ENCODE measurements around the gene DDX51. TPM values are rescaled to one million over a fixed set of nuclear protein-coding genes. Genes with fewer than 3 reads are reported as not detected.

DDX51 gene
- total RNA-seq, 1 experiment from 2014 or later: 38.1 TPM

DNA sequence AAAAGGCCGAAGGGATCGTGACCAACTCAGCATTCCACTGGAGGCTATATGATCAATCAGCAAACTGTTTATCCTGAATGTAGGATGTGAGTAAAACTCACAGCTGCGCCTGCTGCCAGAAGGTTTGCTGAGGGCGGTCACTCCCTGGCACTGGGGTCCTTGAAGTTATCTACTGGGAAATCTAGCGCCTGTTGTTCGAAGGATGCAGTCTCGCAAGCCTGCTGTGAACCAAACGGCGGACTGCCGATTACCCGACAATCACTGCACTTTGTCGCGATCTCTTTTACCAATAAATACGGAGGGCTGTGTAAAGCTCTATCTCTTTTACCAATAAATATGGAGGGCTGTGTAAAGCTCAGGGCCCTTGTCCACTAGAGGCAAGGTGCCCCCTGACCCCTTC lies 12.9 kb downstream of the DDX51 start:
- Histone ChIP-seq H3K27ac (ENCODE audit: low read depth, low read length) (no peak overlapping the region), H3K9me2 (ENCODE audit: insufficient read depth) (no peaks in the 10 kb centered on the region), H4K20me1 (ENCODE audit: insufficient read depth) (no peaks in the 10 kb centered on the region), H3K9me3 (ENCODE audit: control insufficient read depth in 1 of 2, insufficient read depth in 1 of 2, low read depth in 1 of 2, low read length in 2 of 2) (no peaks in the 10 kb centered on the region), H3K4me3 (replicated peaks in 1 of 2; ENCODE audit: low read depth in 1 of 2, low read length in 2 of 2) (no peak overlapping the region), H3K4me2 (ENCODE audit: low read length) (no peak overlapping the region), H3K4me1 (ENCODE audit: control insufficient read depth in 1 of 2, insufficient read depth in 2 of 2, low read length in 2 of 2) (no peaks in the 10 kb centered on the region), H3K36me3 (ENCODE audit: control insufficient read depth in 1 of 2, insufficient read depth in 2 of 2, low read length in 2 of 2) (peaks cover 0 to under 1% of the 10 kb centered on the region in 2 experiments; a peak in 1 of 4 replicates), H3K79me2 (ENCODE audit: insufficient read depth, low read length) (no peaks in the 10 kb centered on the region), H2AFZ (ENCODE audit: low read depth, low read length, poor library complexity, severe bottlenecking) (no peak overlapping the region), H3K27me3 (ENCODE audit: insufficient read depth, low read length) (no peaks in the 10 kb centered on the region), H3K9ac (ENCODE audit: low read length) (no peak overlapping the region)
- ChIA-PET RAD21 (ENCODE audit: low non-redundant PET in 1 of 2, low total read pairs in 2 of 2, uncharacterized antibody in 2 of 2, unreplicated experiment in 2 of 2) (no interaction called here), CTCF (no interaction called here), POLR2A (no interaction called here)
- ATAC-seq (no peak), DNase-seq (ENCODE audit: low read depth, low spot score) (no peak)
- TF ChIP-seq EZH2 (IDR thresholded peaks at IDR 0.05) (no peak), YY1 (IDR thresholded peaks at IDR 0.05; ENCODE audit: extremely low read depth, insufficient replicate concordance, low read depth, low read length) (no peak), FOSL1 (IDR thresholded peaks at IDR 0.05; ENCODE audit: low read depth) (no peak), SIN3A (IDR thresholded peaks at IDR 0.05; ENCODE audit: low read depth) (no peak), EGR1 (IDR thresholded peaks at IDR 0.05; ENCODE audit: low read depth) (no peak), TCF7L2 (IDR thresholded peaks at IDR 0.05; ENCODE audit: borderline replicate concordance, extremely low read depth, insufficient read depth, insufficient read length) (no peak), SP1 (IDR thresholded peaks at IDR 0.05; ENCODE audit: low read depth) (no peak), POLR2A (IDR thresholded peaks at IDR 0.05; ENCODE audit: borderline replicate concordance, extremely low read depth, insufficient read depth, insufficient read length) (no peak), POLR2AphosphoS5 (IDR thresholded peaks at IDR 0.05; ENCODE audit: low read depth, low read length) (no peak)
- TF ChIP-seq, protein P1, sequence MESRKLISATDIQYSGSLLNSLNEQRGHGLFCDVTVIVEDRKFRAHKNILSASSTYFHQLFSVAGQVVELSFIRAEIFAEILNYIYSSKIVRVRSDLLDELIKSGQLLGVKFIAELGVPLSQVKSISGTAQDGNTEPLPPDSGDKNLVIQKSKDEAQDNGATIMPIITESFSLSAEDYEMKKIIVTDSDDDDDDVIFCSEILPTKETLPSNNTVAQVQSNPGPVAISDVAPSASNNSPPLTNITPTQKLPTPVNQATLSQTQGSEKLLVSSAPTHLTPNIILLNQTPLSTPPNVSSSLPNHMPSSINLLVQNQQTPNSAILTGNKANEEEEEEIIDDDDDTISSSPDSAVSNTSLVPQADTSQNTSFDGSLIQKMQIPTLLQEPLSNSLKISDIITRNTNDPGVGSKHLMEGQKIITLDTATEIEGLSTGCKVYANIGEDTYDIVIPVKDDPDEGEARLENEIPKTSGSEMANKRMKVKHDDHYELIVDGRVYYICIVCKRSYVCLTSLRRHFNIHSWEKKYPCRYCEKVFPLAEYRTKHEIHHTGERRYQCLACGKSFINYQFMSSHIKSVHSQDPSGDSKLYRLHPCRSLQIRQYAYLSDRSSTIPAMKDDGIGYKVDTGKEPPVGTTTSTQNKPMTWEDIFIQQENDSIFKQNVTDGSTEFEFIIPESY (IDR thresholded peaks at IDR 0.05; ENCODE audit: extremely low read depth, insufficient replicate concordance, low read length): no peak
- TF ChIP-seq, protein P2, sequence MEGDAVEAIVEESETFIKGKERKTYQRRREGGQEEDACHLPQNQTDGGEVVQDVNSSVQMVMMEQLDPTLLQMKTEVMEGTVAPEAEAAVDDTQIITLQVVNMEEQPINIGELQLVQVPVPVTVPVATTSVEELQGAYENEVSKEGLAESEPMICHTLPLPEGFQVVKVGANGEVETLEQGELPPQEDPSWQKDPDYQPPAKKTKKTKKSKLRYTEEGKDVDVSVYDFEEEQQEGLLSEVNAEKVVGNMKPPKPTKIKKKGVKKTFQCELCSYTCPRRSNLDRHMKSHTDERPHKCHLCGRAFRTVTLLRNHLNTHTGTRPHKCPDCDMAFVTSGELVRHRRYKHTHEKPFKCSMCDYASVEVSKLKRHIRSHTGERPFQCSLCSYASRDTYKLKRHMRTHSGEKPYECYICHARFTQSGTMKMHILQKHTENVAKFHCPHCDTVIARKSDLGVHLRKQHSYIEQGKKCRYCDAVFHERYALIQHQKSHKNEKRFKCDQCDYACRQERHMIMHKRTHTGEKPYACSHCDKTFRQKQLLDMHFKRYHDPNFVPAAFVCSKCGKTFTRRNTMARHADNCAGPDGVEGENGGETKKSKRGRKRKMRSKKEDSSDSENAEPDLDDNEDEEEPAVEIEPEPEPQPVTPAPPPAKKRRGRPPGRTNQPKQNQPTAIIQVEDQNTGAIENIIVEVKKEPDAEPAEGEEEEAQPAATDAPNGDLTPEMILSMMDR (IDR thresholded peaks at IDR 0.05 in 2 of 3, conservative IDR thresholded peaks at IDR 0.05 in 1 of 3; ENCODE audit: borderline replicate concordance in 1 of 3, insufficient read depth in 1 of 3, low read depth in 2 of 3, low read length in 2 of 3): no peak
- TF ChIP-seq, protein P3, sequence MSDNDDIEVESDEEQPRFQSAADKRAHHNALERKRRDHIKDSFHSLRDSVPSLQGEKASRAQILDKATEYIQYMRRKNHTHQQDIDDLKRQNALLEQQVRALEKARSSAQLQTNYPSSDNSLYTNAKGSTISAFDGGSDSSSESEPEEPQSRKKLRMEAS (IDR thresholded peaks at IDR 0.05): no peak
- BruUV-seq (replicated peaks): no TSS peak
- intact Hi-C loops (cut with micrococcal nuclease): no loop called here

Data from HCT116 (cell line).